Body of pancreas (tissue), 4 donors: ENCODE data around the gene CAMK2B.

Experiments used
- POLR2A ChIP-seq, 3 donors: fragments of 450-650 bp; IDR thresholded peaks; one replicate each; pipeline ENCODE4 v1.6.1; 2016; ENCODE audit warnings: antibody characterized with exemption in 3 of 3, mild to moderate bottlenecking in 2 of 3
- TF ChIP-seq, protein P1 (sequence below), 7 experiments: fragments of 450-650 bp in 4 of 7; fragments of 200-600 bp in 3 of 7; sonication (generic) in 3 of 7; IDR thresholded peaks; one replicate each; pipeline ENCODE4 v1.5.1; 2016 to 2019; ENCODE audit warnings: antibody characterized with exemption in 7 of 7

DNA sequence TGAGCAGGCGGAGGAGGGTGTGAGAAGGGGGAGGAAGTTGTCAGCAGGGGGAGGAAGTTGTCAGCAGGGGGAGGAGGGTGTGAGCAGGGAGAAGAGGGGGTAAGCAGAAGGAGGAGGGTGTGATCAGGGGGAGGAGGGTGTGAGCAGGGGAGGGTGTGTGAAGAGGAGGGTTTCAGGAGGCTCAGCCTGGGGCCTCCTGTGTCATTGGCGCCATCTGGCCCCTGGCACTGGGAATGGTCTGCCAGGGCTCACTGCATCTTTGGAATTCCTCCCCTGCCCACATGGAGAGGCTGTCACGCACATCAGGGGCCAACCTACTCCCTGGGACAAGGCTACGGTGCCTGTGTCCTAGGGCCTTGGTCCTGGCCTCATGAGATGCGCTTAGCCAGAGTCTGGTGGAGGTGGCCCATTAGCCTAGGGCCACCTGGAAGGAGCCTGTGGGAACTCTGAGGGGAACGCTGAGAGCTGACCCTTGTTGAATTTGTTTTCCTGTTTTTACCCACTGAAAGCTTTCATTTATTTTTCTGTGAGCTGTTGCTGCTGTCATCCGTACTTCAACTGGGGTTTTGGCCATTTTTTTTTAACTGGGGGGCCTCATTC, 18.0 kb downstream of the CAMK2B start:
- TF ChIP-seq POLR2A (IDR thresholded peaks at IDR 0.05) = no peak
- TF ChIP-seq, protein P1, sequence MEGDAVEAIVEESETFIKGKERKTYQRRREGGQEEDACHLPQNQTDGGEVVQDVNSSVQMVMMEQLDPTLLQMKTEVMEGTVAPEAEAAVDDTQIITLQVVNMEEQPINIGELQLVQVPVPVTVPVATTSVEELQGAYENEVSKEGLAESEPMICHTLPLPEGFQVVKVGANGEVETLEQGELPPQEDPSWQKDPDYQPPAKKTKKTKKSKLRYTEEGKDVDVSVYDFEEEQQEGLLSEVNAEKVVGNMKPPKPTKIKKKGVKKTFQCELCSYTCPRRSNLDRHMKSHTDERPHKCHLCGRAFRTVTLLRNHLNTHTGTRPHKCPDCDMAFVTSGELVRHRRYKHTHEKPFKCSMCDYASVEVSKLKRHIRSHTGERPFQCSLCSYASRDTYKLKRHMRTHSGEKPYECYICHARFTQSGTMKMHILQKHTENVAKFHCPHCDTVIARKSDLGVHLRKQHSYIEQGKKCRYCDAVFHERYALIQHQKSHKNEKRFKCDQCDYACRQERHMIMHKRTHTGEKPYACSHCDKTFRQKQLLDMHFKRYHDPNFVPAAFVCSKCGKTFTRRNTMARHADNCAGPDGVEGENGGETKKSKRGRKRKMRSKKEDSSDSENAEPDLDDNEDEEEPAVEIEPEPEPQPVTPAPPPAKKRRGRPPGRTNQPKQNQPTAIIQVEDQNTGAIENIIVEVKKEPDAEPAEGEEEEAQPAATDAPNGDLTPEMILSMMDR (IDR thresholded peaks at IDR 0.05) = no peak
